Endometrial microvascular endothelial cells (primary cell): Measurements from ENCODE around the gene ARHGEF5. TPM values are rescaled to one million over a fixed set of nuclear protein-coding genes. Genes with fewer than 3 reads are reported as not detected.
"Not testable (repeated sequence)": the region's sequence is repeated elsewhere in the genome, so short reads cannot be mapped to it uniquely, and the experiment has no call there.

ENCODE experiments used
- in situ Hi-C: cut with HindIII; loops from 2 replicates; pipeline ENCODE4 v1.10.0; 2017; ENCODE audit warnings: low sequenced_read_pairs, low pct_unique_long_range_greater_than_20kb; ENCODE audit errors: inconsistent ontology term
- total RNA-seq: library from RNA; depleted of rRNA; stranded (reverse); fragments of >200 nt; gene quantifications from one replicate; pipeline ENCODE4 v1.2.3, GENCODE V29; 2015; ENCODE audit errors: inconsistent ontology term

ARHGEF5 gene
- 3.5 TPM for total RNA-seq

- in situ Hi-C loops, result not testable (repeated sequence)
Measured at GRCh38 chr7:144355176-144355822, at the start of gene ARHGEF5. Gene ARHGEF5 (plus strand): TSS chr7:144355402. CDS start chr7:144362670, 7,268 bp downstream.

- in situ Hi-C loops, result not testable (repeated sequence)
Measured at GRCh38 chr7:144309702-144310101, 45.5 kb upstream of the ARHGEF5 start.

- in situ Hi-C loops, result not testable (repeated sequence)
Measured at GRCh38 chr7:144311218-144311617, 44.0 kb upstream of the ARHGEF5 start.

GRCh38 chr7:144311872-144312469 lies 43.2 kb upstream of the ARHGEF5 start, which contains the start of gene OR2A1:
Gene OR2A1 (plus strand): TSS chr7:144312419. CDS start chr7:144318125, 5,706 bp downstream.
- in situ Hi-C loops, result not testable (repeated sequence)

GRCh38 chr7:144317537-144317936 lies 37.7 kb upstream of the ARHGEF5 start:
- in situ Hi-C loops, result not testable (repeated sequence)

- in situ Hi-C loops, result not testable (repeated sequence)
Measured at GRCh38 chr7:144319547-144319946, 35.7 kb upstream of the ARHGEF5 start.

GRCh38 chr7:144321677-144322206 lies 33.5 kb upstream of the ARHGEF5 start:
- in situ Hi-C loops, result not testable (repeated sequence)

- in situ Hi-C loops, result not testable (repeated sequence)
Measured at GRCh38 chr7:144323359-144323758, 31.8 kb upstream of the ARHGEF5 start.

GRCh38 chr7:144325868-144326267 lies 29.3 kb upstream of the ARHGEF5 start:
- in situ Hi-C loops, result not testable (repeated sequence)

- in situ Hi-C loops, result not testable (repeated sequence)
Measured at GRCh38 chr7:144330044-144330443, 25.2 kb upstream of the ARHGEF5 start.

- in situ Hi-C loops, result not testable (repeated sequence)
Measured at GRCh38 chr7:144331221-144331995, 23.8 kb upstream of the ARHGEF5 start.

- in situ Hi-C loops, result not testable (repeated sequence)
Measured at GRCh38 chr7:144331996-144332288, 23.3 kb upstream of the ARHGEF5 start.

- in situ Hi-C loops, result not testable (repeated sequence)
Measured at GRCh38 chr7:144348625-144349024, 6.6 kb upstream of the ARHGEF5 start.

- in situ Hi-C loops, result not testable (repeated sequence)
Measured at GRCh38 chr7:144351667-144352066, 3.5 kb upstream of the ARHGEF5 start.

- in situ Hi-C loops, result not testable (repeated sequence)
Measured at GRCh38 chr7:144356185-144356584, 983 bp downstream of the ARHGEF5 start.

- in situ Hi-C loops, result not testable (repeated sequence)
Measured at GRCh38 chr7:144356860-144357259, 1.7 kb downstream of the ARHGEF5 start.

- in situ Hi-C loops, result not testable (repeated sequence)
Measured at GRCh38 chr7:144362061-144362460, 6.9 kb downstream of the ARHGEF5 start.

GRCh38 chr7:144365523-144365922 lies 10.3 kb downstream of the ARHGEF5 start:
- in situ Hi-C loops, result not testable (repeated sequence)

GRCh38 chr7:144367250-144367649 lies 12.0 kb downstream of the ARHGEF5 start:
- in situ Hi-C loops, result not testable (repeated sequence)

GRCh38 chr7:144369221-144369620 lies 14.0 kb downstream of the ARHGEF5 start:
- in situ Hi-C loops, result not testable (repeated sequence)
